GM19351 (cell line): ENCODE measurements around the gene RBM4B.

Experiments
- ATAC-seq: cut with Tn5 transposase; IDR thresholded peaks from one replicate; pipeline ENCODE4 v1.9.1; 2021; ENCODE audit warnings: mild to moderate bottlenecking, moderate library complexity; ENCODE audit not compliant: unreplicated experiment

RBM4B gene

DNA sequence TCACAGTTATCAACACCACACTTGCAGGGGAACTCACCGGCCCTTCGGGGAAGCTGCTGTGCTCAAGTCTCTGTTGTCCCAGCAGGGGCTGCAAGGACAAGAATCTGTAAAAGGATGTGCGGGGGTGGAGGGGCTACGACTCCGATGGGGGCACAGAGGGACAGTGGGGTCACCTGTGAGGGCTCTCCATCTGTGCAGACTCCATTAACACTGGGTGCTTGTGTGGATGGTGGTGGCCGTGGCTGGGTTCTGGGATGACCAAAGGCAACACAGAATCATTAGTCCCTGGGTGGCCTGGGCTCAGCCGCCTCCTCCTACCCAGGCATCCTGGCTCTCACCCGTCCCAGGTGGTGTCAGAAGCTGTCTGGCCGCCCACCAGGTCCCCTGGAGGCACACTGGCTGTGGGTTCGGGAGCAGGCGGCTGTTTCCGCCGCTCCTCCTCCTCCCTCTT lies 10.2 kb upstream of the RBM4B start:
- no peak for ATAC-seq

DNA sequence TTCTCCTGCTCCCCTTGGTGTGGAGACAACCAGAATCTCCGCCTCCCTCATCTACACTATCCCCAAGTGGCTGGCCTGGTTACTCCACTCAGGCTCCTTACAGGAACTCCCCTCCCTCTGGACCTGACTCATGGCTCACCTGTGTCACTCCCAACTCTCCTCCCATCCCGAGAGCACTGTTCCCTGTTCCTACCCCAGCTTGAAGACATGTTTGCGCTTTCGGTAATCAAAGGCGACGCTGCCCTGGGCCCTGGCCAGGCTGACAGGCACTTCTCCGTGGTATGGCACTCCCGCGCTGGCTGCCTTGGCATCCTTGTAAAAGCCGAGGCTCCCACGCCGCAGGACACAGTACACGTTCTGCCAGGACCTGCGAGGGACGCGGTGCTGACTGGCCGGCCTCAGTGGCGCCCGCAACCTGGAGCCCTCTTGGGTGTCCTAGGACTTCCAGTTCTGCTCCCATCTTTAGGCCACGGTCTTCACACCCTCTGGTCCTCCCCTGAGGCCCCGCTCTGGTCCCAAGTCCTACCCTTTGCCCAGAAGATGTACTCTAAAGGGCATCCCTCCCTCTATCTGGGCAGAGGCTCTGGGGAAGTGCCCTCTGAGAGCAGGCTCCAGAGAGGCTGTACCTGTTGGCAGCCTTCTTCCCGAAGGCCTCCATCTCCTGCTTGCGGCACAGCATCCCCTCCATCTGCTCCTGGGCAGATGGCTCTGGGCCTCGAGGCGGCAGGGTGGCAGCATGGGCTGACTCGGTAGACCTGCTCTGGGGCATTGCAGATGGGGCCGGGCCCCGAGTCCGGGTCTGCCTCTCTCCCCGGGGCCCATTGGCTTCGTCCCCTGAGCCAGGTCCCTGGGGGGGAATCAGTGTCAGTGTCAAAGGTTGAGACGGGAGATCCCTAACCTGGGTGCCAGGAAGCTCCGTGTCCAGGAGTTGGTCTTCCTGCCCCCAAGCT lies 9.4 kb upstream of the RBM4B start:
- ATAC-seq = no peak

DNA sequence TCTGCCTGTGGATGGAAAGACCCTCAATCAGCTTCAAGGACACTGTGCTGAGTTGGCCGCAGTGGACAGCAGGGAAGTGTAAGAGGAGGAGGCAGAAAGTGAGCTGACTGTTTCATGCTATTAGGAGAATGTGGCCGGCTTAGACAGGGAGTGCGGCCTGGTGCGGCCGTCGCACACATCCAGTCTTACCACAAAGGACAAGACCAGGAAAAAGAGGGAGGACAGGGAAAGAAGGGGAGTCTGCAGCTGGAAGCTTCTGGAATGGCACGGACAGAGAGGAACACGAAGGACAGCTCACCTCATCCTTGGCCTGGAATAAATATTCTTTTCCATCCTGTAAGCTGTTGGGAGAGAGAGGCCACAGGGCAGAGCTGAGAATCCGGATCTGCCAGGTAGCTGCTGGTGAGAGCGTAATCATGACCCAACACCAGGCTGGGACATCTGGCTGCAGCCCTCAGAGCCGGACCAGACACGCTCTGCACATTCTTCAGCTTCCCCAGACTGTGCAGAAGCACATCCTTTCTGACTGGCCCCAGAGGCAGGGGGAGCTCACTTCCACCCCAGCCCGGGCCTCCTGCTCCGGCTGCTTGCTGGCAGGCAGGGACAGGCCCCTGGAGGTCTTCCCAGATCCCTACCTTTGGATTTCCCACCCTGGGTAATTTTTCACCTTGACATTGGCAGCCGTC lies 8.6 kb upstream of the RBM4B start:
- no peak for ATAC-seq

DNA sequence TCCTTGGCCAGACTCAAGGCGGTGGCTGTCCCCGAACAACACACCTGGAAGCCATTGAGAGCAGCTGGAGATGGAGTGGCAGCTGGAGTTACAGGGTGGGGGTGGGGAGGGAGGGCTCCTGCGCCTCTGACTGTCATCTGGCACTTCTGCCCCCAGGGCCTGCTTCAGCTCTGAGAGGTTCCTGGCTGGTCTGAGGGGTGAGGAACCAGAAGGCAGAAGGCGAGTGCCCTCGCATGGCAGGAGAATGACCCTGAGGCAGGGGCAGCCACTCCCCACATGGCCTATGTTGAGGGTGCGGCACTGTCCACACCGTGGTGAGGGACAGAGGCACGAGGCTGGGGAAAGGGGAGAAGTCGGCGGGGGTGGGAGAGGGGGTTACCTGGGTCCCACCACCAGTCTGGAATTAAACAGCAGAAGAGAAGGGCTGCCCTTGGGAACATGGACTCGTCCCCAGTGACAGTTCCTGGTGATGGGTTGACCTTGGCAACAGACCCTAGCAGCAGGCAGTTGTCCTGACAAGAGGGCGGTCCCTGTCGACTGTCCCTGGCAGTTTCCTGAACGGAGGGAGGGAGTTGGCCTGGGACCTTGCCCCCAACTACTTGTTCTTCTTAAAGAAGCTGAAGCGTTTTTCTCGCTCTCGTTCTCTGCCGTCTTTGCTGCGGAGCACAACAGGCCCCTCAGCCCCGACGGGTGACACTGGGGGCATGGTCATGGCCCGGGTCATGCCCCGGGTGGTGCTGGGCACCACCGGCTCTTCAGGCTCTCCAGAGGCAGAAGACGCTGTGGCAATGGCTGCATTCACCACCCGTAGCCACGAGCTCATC lies 7.8 kb upstream of the RBM4B start:
- no peak for ATAC-seq

DNA sequence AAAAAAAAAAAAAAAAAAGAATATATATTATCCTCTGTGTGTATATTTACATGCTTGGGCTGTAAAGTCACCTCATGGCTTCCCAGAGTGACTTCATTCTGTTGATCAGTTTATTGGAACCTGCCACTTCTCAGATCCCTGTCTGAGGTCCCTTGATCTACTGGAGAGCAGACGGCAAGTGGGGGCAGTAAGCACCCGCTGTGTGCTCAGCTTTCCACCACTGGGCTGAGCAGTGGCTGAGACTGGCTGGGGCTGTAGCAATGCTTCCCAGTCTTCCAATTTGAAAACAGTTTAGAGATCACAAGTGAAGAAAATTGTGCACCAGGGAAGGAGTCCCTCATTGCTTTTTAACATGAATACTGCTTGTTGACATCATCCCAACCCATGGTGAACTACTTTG lies 6.9 kb upstream of the RBM4B start:
- ATAC-seq = no peak

DNA sequence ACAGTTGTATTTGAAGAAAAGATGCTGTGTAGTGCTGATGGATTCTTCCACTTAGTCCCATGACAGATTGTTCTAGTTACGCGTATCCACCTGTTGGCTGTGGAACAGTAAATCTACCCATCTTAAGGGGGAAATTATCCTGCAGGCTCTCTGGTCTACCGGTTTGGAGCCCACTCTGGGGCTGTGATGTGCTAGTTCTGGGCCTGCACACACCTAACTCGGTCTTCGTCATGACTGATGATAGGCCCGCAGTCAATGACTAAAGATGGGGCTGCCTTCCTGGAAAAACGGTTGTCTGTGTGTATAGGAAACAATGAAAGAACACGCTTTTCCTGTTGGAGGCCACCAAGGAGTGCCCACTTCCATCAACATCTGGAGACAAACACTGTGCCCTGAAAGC lies 6.2 kb upstream of the RBM4B start:
- no peak for ATAC-seq

DNA sequence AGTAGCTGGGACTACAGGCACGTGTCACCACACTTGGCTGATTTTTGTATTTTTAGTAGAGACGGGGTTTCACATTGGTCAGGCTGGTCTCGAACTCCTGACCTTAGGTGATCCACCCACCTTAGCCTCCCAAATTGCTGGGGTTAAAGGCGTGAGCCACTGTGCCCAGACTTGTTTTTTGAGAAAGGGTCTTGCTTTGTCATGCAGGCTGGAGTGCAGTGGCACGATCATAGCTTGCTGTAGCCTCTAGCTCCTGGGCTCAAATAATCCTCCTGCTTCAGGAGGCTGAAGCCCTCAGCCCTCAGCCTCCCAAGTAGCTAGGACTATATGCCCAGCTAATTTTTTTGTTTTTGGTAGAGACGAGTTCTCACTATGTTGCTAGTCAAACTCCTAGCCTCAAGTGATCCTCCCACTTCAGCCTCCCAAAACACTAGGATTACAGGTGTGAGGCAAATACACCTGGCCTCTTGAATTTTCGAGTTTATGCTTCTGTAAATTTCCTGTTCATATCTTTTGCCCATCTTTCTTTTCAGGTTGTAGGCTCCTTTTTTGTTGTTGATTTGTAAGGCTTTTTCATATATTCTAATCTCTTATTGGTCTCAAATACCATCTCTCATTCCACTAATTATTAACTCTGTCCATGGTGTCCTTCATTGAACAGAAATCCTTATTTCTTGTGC lies 3.4 kb upstream of the RBM4B start:
- ATAC-seq = no peak

DNA sequence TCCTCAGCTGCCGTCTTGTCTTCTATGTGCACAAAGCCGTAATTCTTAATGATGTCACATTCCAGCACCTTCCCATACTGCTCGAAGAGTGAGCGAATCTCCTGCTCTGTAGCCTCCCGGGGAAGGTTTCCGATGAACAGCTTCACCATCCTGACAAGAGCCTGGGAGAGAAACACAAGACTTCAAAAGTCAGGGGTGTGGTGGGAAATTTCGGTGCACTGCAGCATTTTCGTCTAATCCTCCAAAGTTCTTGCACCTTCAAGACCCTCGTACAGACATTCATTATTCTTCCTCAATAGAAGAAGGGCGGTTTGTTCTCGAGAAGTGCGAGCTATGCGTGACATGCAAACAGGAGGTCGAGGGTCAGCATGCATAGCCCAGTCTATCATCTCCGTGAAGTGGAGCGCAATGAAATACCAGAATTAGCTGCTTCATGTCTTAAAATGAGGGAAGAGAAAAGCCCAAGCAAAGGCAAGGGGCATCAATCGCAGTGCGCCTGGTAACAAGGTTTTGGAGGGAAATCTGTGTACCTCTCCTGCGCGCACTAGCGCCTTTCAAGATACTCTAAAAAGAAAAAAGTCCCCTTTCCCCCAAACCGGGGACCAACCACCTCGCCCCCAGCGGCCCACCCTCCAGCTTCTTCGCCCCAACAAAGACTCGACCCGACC lies 622 bp downstream of the RBM4B start:
- ATAC-seq = no peak

DNA sequence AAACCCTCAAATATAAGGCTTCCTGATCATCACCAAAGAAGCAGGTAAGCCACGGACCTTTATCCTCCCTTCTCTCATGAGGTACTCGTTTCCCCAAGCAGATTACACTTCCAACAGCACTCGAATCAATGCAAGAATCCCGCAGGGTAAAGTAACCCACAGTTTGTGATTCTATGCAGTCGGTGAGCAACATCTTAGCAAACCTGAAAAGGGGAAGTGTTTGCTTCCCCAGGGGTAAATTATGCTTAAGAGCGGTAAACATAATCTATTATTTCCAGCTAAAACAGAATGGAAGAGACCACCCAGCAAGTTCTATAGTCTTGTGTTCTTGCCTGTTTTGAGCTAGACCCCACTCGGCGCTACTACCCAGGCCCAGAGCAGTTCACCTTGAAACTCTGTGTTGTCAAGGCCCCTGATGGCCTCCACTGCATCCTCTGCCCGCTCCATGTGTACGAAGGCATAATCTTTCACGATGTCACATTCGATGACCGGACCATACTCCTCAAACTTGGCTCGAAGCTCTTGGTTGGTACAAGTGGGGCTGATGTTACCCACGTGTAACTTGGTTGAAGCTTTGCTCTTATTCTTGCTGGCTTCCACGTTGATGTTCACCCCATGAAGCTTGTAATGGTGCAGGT lies 1.3 kb downstream of the RBM4B start:
- ATAC-seq = no peak

DNA sequence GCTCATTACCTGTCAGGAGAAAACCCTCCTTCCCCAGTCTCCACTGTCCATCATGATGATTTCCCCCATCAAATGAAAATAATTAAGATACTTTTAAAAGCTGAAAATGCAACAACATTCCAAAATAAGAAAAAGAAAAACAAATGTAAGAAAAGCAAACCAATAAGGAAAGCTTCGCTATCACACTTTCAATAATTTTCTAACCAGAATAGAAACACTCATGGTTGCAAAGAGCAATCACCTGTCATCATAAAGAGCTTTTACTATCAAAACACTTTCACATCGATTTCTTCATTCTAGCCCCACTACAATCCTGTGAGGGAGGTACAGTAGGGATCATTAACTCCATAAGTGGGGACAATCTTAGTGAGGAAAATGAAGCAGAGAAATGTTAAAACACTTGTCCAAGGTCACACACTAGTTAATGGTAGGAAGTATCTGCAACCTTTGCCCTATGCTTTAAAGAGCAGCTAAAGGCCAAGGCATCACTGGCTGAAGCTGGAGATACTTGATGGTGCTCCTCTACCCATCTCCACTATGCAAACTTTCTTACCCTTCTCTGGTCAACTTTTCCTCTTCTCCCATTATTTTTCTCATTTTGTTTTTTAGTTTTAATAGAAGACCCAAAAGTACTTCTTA lies 2.6 kb downstream of the RBM4B start:
- ATAC-seq = no peak

DNA sequence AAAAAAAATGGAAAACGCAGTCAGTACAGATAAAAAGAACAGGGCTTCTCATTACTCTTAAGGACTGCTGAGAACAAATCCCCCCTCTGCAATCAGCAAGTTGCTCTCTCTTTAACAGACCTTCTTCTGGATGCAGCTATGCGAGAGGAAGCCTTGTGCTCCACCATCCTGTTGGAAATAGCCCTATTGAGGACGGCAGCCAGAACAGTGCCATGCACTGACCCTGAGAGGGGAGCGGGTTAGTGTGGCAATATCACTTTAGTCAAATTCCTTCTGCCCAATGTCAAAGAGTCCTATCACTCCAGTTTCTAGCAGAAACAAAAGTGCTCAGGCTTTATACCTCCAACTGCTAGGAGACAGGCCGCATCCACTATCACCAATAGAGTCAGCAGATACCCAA lies 6.9 kb downstream of the RBM4B start:
- no peak for ATAC-seq

DNA sequence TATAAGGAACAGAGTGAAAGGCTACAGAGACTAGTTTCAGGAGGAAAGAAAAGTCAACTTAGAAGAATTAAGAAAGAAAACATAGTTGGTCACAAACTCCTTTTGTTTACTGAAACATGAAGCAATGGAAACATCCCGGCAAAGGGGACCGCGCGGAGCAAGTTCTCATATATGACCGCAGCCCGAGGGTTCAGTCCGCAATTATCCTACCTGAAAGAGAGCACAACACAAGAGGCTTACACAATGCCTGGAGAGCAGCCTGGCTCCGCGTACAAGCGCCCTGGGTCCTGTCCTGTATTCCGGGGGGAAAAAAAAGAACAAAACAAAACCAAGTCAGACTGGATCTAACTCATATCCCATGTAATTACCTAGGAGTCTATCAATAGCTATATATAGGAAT lies 12.3 kb downstream of the RBM4B start:
- no peak for ATAC-seq

DNA sequence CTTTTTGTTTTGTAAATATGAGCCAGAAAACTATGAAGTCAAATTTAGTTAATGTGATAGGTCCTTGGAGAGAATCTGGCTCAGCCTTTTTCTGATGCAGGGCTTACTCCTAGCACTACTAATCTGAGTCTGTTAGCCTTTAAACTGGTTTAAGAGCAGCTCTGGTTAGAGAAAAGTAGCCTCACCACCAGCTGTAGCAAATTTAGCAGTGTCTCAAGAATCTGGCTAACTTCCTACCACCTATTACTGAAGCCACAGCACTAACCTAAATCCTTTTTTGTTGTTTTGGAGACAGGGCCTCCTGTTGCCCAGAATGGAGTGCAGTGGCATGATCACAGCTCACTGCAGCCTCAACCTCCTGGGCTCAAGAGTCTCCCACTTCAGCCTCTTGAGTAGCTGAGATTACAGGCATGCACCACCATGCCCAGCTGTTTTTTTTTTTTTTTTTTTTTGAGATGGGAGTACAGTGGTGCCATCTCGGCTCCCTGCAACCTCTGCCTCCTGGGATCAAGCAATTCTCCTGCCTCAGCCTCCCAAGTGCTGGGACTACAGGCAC lies 13.9 kb downstream of the RBM4B start:
- no peak for ATAC-seq

DNA sequence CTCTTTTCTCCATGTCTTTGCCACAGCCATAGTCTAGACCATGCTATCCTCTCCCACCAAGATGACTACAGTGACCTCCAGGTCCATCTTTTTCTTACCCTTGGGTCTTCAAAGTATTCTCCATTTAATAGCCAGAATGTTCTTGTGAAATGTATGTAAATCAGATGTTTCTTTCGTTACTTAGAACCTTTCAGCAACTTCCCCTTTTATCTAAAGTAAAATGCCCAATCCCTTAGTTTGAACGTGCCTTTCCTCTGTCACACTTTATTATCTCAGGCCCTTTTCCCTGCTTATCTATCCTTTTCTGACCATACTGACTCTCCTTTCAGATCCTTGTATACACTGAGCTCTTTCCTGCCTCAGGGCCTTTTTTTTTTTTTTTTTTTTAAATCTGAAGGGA lies 17.9 kb downstream of the RBM4B start:
- no peak for ATAC-seq

DNA sequence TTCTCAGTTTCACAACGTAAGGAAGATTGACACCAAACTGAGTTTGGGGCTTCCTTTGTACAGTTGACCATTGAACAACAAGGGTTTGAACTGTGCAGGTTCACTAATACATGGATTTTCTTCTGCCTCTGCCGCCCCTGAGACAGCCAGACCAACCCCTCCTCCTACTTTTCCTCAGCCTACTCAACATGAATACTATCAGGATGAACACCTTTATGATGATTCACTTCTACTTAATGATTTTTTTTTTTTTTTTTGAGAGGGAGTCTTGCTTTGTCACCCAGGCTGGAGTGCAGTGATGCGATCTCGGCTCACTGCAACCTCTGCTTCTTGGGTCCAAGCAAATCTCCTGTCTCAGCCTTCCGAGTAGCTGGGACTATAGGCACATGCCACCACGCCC lies 24.6 kb downstream of the RBM4B start:
- no peak for ATAC-seq

DNA sequence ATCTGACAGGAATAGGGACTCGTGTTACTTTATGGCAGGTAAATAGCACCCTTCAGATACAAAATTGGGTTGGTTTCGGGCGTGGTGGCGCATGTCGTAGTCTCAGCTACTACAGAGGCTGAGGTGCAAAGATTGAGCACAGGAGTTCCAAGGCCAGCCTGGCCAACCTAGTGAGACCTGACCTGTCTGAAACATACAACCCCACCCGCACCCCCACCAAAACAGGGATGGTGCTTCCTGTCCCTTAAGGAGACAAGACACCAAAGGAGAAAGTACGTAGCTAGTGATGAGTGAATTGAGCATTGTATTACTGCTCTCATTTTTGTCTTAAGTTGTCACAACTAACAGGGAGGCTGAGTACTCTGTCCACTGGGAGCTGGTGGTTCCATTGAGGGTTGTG lies 25.0 kb downstream of the RBM4B start:
- ATAC-seq = no peak

DNA sequence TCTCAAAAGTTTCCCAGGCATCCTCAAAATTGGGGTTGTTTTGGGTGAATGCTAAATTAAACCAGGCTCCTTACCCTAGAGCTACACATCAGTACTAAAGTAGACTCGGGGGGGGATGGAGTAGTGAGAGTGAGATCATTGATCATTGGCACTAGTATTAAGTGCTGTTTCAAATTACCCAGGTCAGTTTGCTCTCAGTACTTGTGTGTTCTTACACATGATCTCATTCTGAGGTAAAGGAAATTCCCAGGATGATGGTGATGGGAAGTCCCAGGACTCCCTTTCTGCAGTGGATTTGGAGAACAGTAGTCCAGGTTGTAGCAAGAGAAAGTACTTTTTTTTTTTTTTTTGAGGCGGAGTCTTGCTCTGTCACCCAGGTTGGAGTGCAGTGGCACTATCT lies 26.7 kb downstream of the RBM4B start:
- no peak for ATAC-seq

DNA sequence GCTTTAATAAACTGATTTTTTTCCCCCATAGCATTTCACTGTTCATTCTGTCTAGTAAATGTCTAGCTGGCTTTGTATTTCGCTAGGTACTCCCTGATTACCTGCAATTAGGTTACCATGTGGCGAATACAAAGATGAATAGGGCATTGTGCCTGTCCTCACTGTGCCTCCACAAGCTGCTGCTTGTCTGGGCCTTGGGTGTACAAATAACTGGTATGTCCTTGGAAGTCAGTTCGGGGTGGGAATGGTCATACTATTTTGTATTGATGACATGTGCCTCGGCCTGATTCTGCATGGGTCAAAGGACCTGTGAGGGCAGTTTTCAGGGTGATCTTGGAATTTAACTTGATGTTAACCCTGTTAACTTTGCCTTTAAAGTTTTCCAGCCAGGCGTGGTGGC lies 27.8 kb downstream of the RBM4B start:
- ATAC-seq = no peak

DNA sequence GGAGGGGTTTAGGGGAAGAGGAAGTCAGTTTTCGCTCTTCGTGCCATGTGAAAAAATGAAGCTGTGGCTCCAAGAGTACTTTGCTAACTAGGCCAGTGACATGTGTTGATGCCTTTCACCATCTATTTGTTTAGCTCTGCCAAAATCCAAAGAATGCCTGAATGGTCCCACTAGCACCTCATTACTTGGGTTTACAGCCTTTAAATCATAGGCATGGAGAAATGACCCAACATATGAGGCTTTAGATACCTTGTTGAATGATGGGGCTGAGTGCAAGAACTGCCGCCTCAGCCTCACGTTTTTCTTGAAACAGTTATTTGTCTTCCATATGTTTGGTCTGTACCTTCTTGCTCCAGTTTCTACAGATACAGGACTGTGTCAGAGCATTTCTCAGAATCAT lies 30.9 kb downstream of the RBM4B start:
- no peak for ATAC-seq
